Astrocyte (in vitro differentiated cells and primary cell): ENCODE results near the gene COL5A3. TPM values are rescaled to one million over a fixed set of nuclear protein-coding genes. Genes with fewer than 3 reads are reported as not detected.

Experiments used
- DNase-seq: peaks from one replicate; pipeline ENCODE4 v3.0.0-alpha.2; 2010; ENCODE audit warnings: low read depth
- FAIRE-seq: peaks from 2 replicates; lab custom pipeline; 2011; peaks lifted over from hg19 to GRCh38; lab: Jason Lieb, UNC
- H2AFZ ChIP-seq: 2 replicates; pipeline ENCODE4 v1.6.0; 2012; ENCODE audit warnings: low read depth, low read length, inconsistent platforms
- H3K27ac ChIP-seq: 2 replicates; pipeline ENCODE4 v1.5.1; 2011; ENCODE audit warnings: low read depth, low read length, inconsistent platforms
- H3K27me3 ChIP-seq: 2 replicates; pipeline ENCODE4 v1.6.0; 2011; ENCODE audit warnings: low read length, inconsistent platforms; ENCODE audit not compliant: insufficient read depth
- H3K36me3 ChIP-seq: 2 replicates; pipeline ENCODE4 v1.5.1; 2011; ENCODE audit warnings: low read length, inconsistent platforms; ENCODE audit not compliant: insufficient read depth
- H3K4me1 ChIP-seq: 2 replicates; pipeline ENCODE4 v1.5.1; 2011; ENCODE audit warnings: low read length, inconsistent platforms; ENCODE audit not compliant: insufficient read depth
- H3K4me2 ChIP-seq: 2 replicates; pipeline ENCODE4 v1.6.0; 2012; ENCODE audit warnings: low read length, inconsistent platforms
- H3K4me3 ChIP-seq: 2 replicates; pipeline ENCODE4 v1.5.1; 2011; ENCODE audit warnings: low read depth, mild to moderate bottlenecking, low read length, inconsistent platforms; ENCODE audit not compliant: insufficient read depth
- H3K79me2 ChIP-seq: 2 replicates; pipeline ENCODE4 v1.6.0; 2012; ENCODE audit warnings: mild to moderate bottlenecking, low read length, inconsistent platforms; ENCODE audit not compliant: insufficient read depth
- H3K9ac ChIP-seq: 2 replicates; pipeline ENCODE4 v1.6.0; 2012; ENCODE audit warnings: mild to moderate bottlenecking, low read length, inconsistent platforms
- H3K9me3 ChIP-seq: 2 replicates; pipeline ENCODE4 v1.5.1; 2012; ENCODE audit warnings: low read depth, mild to moderate bottlenecking, low read length, inconsistent platforms; ENCODE audit not compliant: insufficient read depth
- H4K20me1 ChIP-seq: 2 replicates; pipeline ENCODE4 v1.6.0; 2012; ENCODE audit warnings: low read length, inconsistent platforms; ENCODE audit not compliant: insufficient read depth
- H3K27ac Mint-ChIP-seq: one replicate; pipeline ENCODE4 v1.8.0; 2021; ENCODE audit warnings: mild to moderate bottlenecking, mixed read lengths; ENCODE audit not compliant: unreplicated experiment
- H3K27me3 Mint-ChIP-seq: one replicate; pipeline ENCODE4 v1.8.0; 2021; ENCODE audit warnings: low read depth, mixed read lengths; ENCODE audit not compliant: unreplicated experiment
- H3K36me3 Mint-ChIP-seq: one replicate; pipeline ENCODE4 v1.8.0; 2021; ENCODE audit warnings: low read depth, mixed read lengths; ENCODE audit not compliant: unreplicated experiment
- H3K4me1 Mint-ChIP-seq: one replicate; pipeline ENCODE4 v1.8.0; 2021; ENCODE audit warnings: low read depth, mixed read lengths; ENCODE audit not compliant: unreplicated experiment
- H3K4me3 Mint-ChIP-seq: one replicate; pipeline ENCODE4 v1.8.0; 2021; ENCODE audit warnings: mild to moderate bottlenecking, moderate library complexity, mixed read lengths; ENCODE audit not compliant: unreplicated experiment
- H3K9me3 Mint-ChIP-seq: one replicate; pipeline ENCODE4 v1.8.0; 2021; ENCODE audit warnings: mild to moderate bottlenecking, mixed read lengths; ENCODE audit not compliant: unreplicated experiment
- EZH2 ChIP-seq: IDR thresholded peaks from 2 replicates; pipeline ENCODE4 v1.6.1; 2012; ENCODE audit warnings: mild to moderate bottlenecking, low read length, inconsistent platforms; ENCODE audit not compliant: insufficient read depth
- total RNA-seq: library from RNA; stranded (reverse); gene quantifications from 2 replicates; pipeline ENCODE4 v1.2.1, GENCODE V29; 2021
- TF ChIP-seq, protein P1 (sequence below): IDR thresholded peaks from 2 replicates; pipeline ENCODE4 v1.5.1; 2011; ENCODE audit warnings: low read depth, mild to moderate bottlenecking, inconsistent platforms, low read length, moderate library complexity; ENCODE audit not compliant: insufficient read depth

COL5A3 gene
- total RNA-seq, 1 donor from 2014 or later: 22.2 TPM

DNA sequence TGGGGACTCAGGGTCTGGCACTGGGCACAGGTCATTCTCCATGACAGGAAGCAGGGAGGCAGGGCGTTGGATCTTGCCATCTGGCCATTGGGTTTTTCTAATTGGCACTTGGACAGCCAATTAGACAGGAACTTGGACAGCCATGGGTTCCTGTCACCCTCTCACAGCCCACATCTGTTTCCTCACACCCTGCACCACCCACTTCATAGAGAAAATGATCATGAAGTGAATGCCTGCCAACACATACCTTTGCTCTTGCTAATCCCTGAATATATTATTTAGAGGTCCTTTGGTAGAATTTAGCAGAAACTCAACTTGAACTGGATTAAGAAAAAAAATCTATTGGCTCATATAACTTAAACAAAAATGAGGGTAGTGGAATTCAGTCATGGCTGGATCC, 69.1 kb downstream of the COL5A3 start:
- Histone ChIP-seq H3K36me3 (no peaks in the 10 kb centered on the region), H3K9ac (no peak overlapping the region), H4K20me1 (no peaks in the 10 kb centered on the region), H3K4me3 (no peak overlapping the region), H3K9me3 (peaks cover 5% of the 10 kb centered on the region), H2AFZ (no peak overlapping the region), H3K27ac (no peak overlapping the region), H3K4me2 (no peak overlapping the region), H3K27me3 (peaks cover 10% of the 10 kb centered on the region), H3K4me1 (peaks cover 16% of the 10 kb centered on the region), H3K79me2 (no peaks in the 10 kb centered on the region)
- DNase-seq: peak; percentile 52
- no peaks in the 10 kb centered on the region for H3K36me3 Mint-ChIP-seq
- TF ChIP-seq, protein P1, sequence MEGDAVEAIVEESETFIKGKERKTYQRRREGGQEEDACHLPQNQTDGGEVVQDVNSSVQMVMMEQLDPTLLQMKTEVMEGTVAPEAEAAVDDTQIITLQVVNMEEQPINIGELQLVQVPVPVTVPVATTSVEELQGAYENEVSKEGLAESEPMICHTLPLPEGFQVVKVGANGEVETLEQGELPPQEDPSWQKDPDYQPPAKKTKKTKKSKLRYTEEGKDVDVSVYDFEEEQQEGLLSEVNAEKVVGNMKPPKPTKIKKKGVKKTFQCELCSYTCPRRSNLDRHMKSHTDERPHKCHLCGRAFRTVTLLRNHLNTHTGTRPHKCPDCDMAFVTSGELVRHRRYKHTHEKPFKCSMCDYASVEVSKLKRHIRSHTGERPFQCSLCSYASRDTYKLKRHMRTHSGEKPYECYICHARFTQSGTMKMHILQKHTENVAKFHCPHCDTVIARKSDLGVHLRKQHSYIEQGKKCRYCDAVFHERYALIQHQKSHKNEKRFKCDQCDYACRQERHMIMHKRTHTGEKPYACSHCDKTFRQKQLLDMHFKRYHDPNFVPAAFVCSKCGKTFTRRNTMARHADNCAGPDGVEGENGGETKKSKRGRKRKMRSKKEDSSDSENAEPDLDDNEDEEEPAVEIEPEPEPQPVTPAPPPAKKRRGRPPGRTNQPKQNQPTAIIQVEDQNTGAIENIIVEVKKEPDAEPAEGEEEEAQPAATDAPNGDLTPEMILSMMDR: no peak
- TF ChIP-seq EZH2: no peak
- no peak overlapping the region for H3K4me3 Mint-ChIP-seq
- peaks cover 9% of the 10 kb centered on the region for H3K9me3 Mint-ChIP-seq
- H3K4me1 Mint-ChIP-seq: peaks cover 7% of the 10 kb centered on the region
- no peak for FAIRE-seq
- H3K27me3 Mint-ChIP-seq: peaks cover 22% of the 10 kb centered on the region
- H3K27ac Mint-ChIP-seq: no peak overlapping the region

DNA sequence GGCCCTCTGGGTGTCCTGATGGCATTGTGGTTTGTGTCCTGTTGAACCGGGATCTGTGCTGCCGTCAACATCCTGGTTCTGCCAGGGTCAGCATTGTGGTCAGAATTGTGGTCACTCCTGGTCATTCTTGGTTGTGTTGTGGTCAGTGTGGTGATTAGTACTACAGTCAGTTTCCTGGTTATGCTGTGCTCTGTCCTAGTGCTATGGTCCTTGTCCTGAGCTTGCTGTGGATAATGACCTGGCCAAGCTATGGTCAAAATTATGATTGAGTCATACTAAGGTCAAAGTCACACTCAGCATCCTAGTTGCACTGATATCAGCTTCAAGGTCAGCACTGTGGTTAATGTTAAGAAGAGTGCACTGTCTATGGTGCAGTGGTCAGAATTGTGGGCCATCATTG, 69.5 kb downstream of the COL5A3 start:
- Mint-ChIP-seq H3K27me3 (peaks cover 22% of the 10 kb centered on the region), H3K4me1 (peaks cover 7% of the 10 kb centered on the region), H3K4me3 (no peak overlapping the region), H3K36me3 (no peaks in the 10 kb centered on the region), H3K9me3 (peaks cover 9% of the 10 kb centered on the region), H3K27ac (no peak overlapping the region)
- TF ChIP-seq EZH2: no peak
- TF ChIP-seq, protein P1: no peak
- Histone ChIP-seq H4K20me1 (no peaks in the 10 kb centered on the region), H3K79me2 (no peaks in the 10 kb centered on the region), H3K4me2 (no peak overlapping the region), H3K9me3 (peaks cover 5% of the 10 kb centered on the region), H3K27ac (no peak overlapping the region), H3K9ac (no peak overlapping the region), H2AFZ (no peak overlapping the region), H3K4me3 (no peak overlapping the region), H3K4me1 (peaks cover 12% of the 10 kb centered on the region), H3K27me3 (peaks cover 11% of the 10 kb centered on the region), H3K36me3 (no peaks in the 10 kb centered on the region)
- FAIRE-seq (no peak), DNase-seq (no peak)

GRCh38 chr19:9939301-9939913, 70.9 kb downstream of the COL5A3 start:
- no peak overlapping the region for H3K27ac Mint-ChIP-seq
- Histone ChIP-seq H3K9me3 (peaks cover 5% of the 10 kb centered on the region), H2AFZ (no peak overlapping the region), H3K27ac (no peak overlapping the region), H4K20me1 (no peaks in the 10 kb centered on the region), H3K4me1 (peaks cover 18% of the 10 kb centered on the region), H3K4me2 (no peak overlapping the region), H3K79me2 (no peaks in the 10 kb centered on the region), H3K36me3 (no peaks in the 10 kb centered on the region), H3K9ac (no peak overlapping the region), H3K27me3 (peaks cover 24% of the 10 kb centered on the region), H3K4me3 (no peak overlapping the region)
- peaks cover 9% of the 10 kb centered on the region for H3K9me3 Mint-ChIP-seq
- DNase-seq: no peak
- H3K36me3 Mint-ChIP-seq: no peaks in the 10 kb centered on the region
- peaks cover 26% of the 10 kb centered on the region for H3K27me3 Mint-ChIP-seq
- no peak overlapping the region for H3K4me3 Mint-ChIP-seq
- peaks cover 3% of the 10 kb centered on the region for H3K4me1 Mint-ChIP-seq
- no peak for TF ChIP-seq EZH2
- TF ChIP-seq, protein P1: no peak
- no peak for FAIRE-seq
